ENCODE data around the gene AK1. TPM values are rescaled to one million over a fixed set of nuclear protein-coding genes. Genes with fewer than 3 reads are reported as not detected.
A peak's percentile ranks its signal among the peaks of the same experiment; 100 is the strongest.

AK1 gene
- total and polyA plus RNA-seq, 8 donors, result 8.9 to 81.7 (median 16.6) TPM

- TF ChIP-seq CTCF (IDR thresholded peaks at IDR 0.05), result no peak
- peaks cover 0 to 33% (median 13%) of the 10 kb centered on the region in 3 donors for H3K36me3 ChIP-seq
- H3K27ac ChIP-seq, result no peak overlapping the region
- no peak overlapping the region for H3K4me3 ChIP-seq
- H3K27me3 ChIP-seq, result no peaks in the 10 kb centered on the region
- intact Hi-C loops (cut with DNase I), result no loop called here
- no peak for FAIRE-seq
- no peak for ATAC-seq
- 85 to 91% methylated on average over 34 to 35 of the region's 35 CpGs for WGBS, 2 donors
- DNase-seq, result peak in 1 of 6 donors; percentile 60
- peaks cover 0 to 19% (median 16%) of the 10 kb centered on the region in 3 donors for H3K4me1 ChIP-seq
- H3K9me3 ChIP-seq, result no peaks in the 10 kb centered on the region
Observed at GRCh38 chr9:127907867-127908659, 30.6 kb upstream of the AK1 start.

- Histone ChIP-seq H3K27ac (peak overlapping the region; percentile 55 to 84 (median 70)), H3K36me3 (peaks cover 0 to 18% (median 8%) of the 10 kb centered on the region in 3 donors), H3K4me1 (peaks cover 0 to 23% (median 8%) of the 10 kb centered on the region in 3 donors), H3K4me3 (no peak overlapping the region), H3K9me3 (no peaks in the 10 kb centered on the region), H3K27me3 (no peaks in the 10 kb centered on the region)
- DNase-seq (peak in 3 of 6 donors; percentile 21 to 63 (median 32)), ATAC-seq (peak in 3 of 4 donors; percentile 20 to 41 (median 28)), FAIRE-seq (no peak)
- WGBS, 2 donors, result 48 to 68% methylated on average over 12 of the region's 12 CpGs
- TF ChIP-seq CTCF (IDR thresholded peaks at IDR 0.05), result no peak
- intact Hi-C loops (cut with DNase I), result no loop called here
Observed at GRCh38 chr9:127905788-127906191, 28.3 kb upstream of the AK1 start.

- ATAC-seq (peak in 2 of 4 donors; percentile 3 to 6), DNase-seq (peak in 1 of 6 donors; percentile 14), FAIRE-seq (no peak)
- TF ChIP-seq CTCF (IDR thresholded peaks at IDR 0.05), result no peak
- Histone ChIP-seq H3K9me3 (no peaks in the 10 kb centered on the region), H3K27me3 (no peaks in the 10 kb centered on the region), H3K4me1 (peaks cover under 1 to 24% (median 8%) of the 10 kb centered on the region in 3 donors), H3K36me3 (peaks cover 0 to 15% (median 4%) of the 10 kb centered on the region in 3 donors), H3K4me3 (no peak overlapping the region), H3K27ac (peak overlapping the region; percentile 55 to 84 (median 70))
- 66 to 73% methylated on average over 5 of the region's 5 CpGs for WGBS, 2 donors
- intact Hi-C loops (cut with DNase I), result no loop called here
Observed at GRCh38 chr9:127905004-127905728, 27.7 kb upstream of the AK1 start.

GRCh38 chr9:127904561-127905003 is 27.1 kb upstream of the AK1 start:
- H3K9me3 ChIP-seq, result no peaks in the 10 kb centered on the region
- ATAC-seq (peak; percentile 36 to 61 (median 56)), DNase-seq (peak in 5 of 6 donors; percentile 61 to 86 (median 68)), FAIRE-seq (no peak)
- TF ChIP-seq CTCF (IDR thresholded peaks at IDR 0.05), result no peak
- H3K27ac ChIP-seq, result peak overlapping the region; percentile 55 to 84 (median 70)
- 54 to 55% methylated on average over 12 of the region's 12 CpGs for WGBS, 2 donors
- intact Hi-C loops (cut with DNase I), result no loop called here
- peaks cover 0 to 9% (median 4%) of the 10 kb centered on the region in 3 donors for H3K36me3 ChIP-seq
- H3K4me3 ChIP-seq, result no peak overlapping the region
- peaks cover 7 to 29% (median 14%) of the 10 kb centered on the region in 3 donors for H3K4me1 ChIP-seq
- no peaks in the 10 kb centered on the region for H3K27me3 ChIP-seq
